Measurements from ENCODE around the gene SCNN1A. TPM values are rescaled to one million over a fixed set of nuclear protein-coding genes. Genes with fewer than 3 reads are reported as not detected.

The SCNN1A gene
- total and polyA plus RNA-seq, 12 donors = 0.15 to 1.1 (median 0.42) TPM; not detected in 4

DNA sequence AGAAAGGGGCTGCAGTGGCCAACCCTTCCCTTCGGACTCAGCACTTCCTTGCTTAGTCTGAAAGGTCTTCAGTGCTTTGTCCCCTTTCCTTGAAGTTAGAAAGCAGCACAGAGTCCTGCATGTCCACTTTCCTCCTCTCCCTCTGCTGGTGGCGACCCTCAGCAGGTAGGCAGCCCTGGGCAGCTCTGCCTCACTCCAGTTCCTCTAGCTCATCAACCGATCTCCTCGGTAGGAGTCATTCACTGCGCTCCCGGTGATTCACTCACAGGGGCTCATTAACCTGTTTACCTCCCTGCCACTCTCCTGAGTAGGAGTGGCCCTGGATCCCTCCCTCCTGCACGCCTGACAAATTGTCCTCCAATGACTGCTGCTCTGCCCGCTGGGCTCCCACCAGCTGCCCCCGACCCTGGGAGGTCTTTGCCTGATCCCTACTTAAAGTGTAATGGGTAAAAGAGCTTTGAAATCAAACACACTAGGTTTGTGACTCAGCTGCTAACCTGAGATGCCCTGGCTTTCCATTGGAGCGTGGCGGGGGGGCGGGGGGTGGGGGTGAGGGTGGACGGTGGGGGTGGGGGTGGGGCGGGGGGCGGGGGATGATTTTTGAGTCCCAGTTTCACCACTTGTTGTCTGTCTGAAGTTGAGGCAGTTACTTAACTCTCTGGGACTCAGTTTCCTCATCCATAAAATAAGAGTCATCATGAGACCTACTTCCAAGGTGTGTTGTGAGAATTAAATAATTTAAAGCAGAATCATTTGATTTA, 4.2 kb downstream of the SCNN1A start:
- 63 to 67% methylated on average over 15 of the region's 15 CpGs for WGBS, 2 donors

DNA sequence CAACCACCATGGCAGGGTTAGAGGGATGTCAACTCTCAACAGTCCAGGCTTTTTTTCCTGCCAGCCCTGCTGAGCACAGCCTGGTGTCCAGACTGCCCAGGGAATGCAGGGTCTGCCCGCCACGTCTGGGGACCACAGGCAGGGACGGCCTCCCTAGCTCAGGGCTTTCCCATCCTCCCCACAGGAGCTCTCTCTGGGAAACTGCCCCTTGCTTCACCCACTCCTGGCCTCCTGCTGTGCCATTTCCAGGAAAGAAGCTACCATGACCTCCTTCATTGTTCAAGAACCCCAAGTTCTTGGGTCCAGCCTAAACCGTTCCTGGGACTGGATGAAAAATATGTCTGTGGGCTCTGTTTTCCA, 4.8 kb downstream of the SCNN1A start:
- Histone ChIP-seq H3K9me3 (no peaks in the 10 kb centered on the region), H3K4me1 (peaks cover 0 to 42% (median 12%) of the 10 kb centered on the region in 9 donors), H3K27ac (no peak overlapping the region), H3K4me3 (no peak overlapping the region), H3K27me3 (no peaks in the 10 kb centered on the region), H3K36me3 (no peaks in the 10 kb centered on the region)
- WGBS, 2 donors = 67 to 94% methylated on average over 4 of the region's 4 CpGs
- TF ChIP-seq CTCF (IDR thresholded peaks at IDR 0.05) = no peak
- DNase-seq (no peak), ATAC-seq (no peak)
- intact Hi-C loops (cut with DNase I) = loop anchor here in 1 of 10 donors (10.0 kb wide), 1 partner anchor 46 kb away; no protein-coding TSS in a partner anchor

More for the DNA sequence above, 4.2 kb downstream of the SCNN1A start:
- DNase-seq (no peak), ATAC-seq (no peak)
- TF ChIP-seq CTCF (IDR thresholded peaks at IDR 0.05) = no peak
- H3K9me3 ChIP-seq = no peaks in the 10 kb centered on the region
- intact Hi-C loops (cut with DNase I) = loop anchor here in 1 of 10 donors (10.0 kb wide), 1 partner anchor 46 kb away; no protein-coding TSS in a partner anchor
- no peaks in the 10 kb centered on the region for H3K36me3 ChIP-seq
- H3K27me3 ChIP-seq = no peaks in the 10 kb centered on the region
- H3K4me1 ChIP-seq = peaks cover 2 to 46% (median 12%) of the 10 kb centered on the region in 9 donors
- H3K27ac ChIP-seq = no peak overlapping the region
- no peak overlapping the region for H3K4me3 ChIP-seq

- intact Hi-C loops (cut with DNase I) = loop anchor here in 3 of 10 donors (5.0 to 10.0 kb wide), 3 partner anchors 38 to 45 kb away; no protein-coding TSS in a partner anchor
- no peak for ATAC-seq
- Histone ChIP-seq H3K4me1 (peaks cover 0 to 42% (median 12%) of the 10 kb centered on the region in 9 donors), H3K4me3 (no peak overlapping the region), H3K27me3 (no peaks in the 10 kb centered on the region), H3K36me3 (no peaks in the 10 kb centered on the region), H3K9me3 (no peaks in the 10 kb centered on the region), H3K27ac (no peak overlapping the region)
- WGBS, 2 donors = 91 to 93% methylated on average over 9 of the region's 9 CpGs
- no peak for DNase-seq
- no peak for TF ChIP-seq CTCF (IDR thresholded peaks at IDR 0.05)
Observed at GRCh38 chr12:6369916-6370575, 5.3 kb downstream of the SCNN1A start.

DNA sequence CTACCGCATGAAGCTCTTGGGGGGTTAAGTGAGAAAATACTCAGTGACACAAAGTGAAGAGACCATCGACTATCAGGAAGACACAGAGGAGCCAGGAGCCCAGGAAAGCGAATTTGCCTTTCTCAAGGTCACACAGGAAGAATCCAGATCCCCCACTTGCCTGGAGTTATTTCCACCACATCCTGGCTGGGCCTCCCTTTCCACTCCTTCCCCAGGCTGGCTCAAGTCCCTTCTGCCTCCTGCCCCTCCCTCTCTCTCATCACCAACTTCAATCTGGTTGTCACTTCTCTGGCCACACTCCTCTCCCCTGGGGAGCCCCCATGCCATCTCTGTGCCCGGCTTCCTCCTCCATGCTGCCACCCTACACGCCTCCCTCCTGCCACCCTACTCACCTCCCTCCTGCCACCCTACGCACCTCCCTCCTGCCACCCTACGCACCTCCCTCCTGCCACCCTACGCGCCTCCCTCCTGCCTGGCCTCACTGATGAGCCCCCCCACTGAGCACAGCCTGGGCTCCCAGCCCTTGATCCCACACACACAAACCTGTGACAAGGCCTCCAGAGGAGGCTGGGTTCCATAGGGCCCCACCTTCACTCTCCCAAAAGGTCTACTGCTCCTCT, 6.3 kb downstream of the SCNN1A start:
- ATAC-seq (peak in 1 of 8 donors; percentile 36), DNase-seq (no peak)
- no peak overlapping the region for H3K4me3 ChIP-seq
- H3K36me3 ChIP-seq = no peaks in the 10 kb centered on the region
- peak overlapping the region in 2 of 10 donors; percentile 3 to 77 for H3K27ac ChIP-seq
- intact Hi-C loops (cut with DNase I) = loop anchor here in 2 of 10 donors (5.0 kb wide), 2 partner anchors 37 to 42 kb away; no protein-coding TSS in a partner anchor
- H3K4me1 ChIP-seq = peaks cover 0 to 48% (median 12%) of the 10 kb centered on the region in 9 donors
- no peak for TF ChIP-seq CTCF (IDR thresholded peaks at IDR 0.05)
- WGBS, 2 donors = 85 to 86% methylated on average over 9 of the region's 9 CpGs
- no peaks in the 10 kb centered on the region for H3K27me3 ChIP-seq
- no peaks in the 10 kb centered on the region for H3K9me3 ChIP-seq
